Cardiac fibroblast (primary cell): ENCODE data around the gene MYADML2.
"Not testable (repeated sequence)": the region's sequence is repeated elsewhere in the genome, so short reads cannot be mapped to it uniquely, and the experiment has no call there.

Experiments used
- DNase-seq, 2 donors: peaks; one replicate each; pipeline versions ENCODE4 v3.0.0 to v3.0.0-alpha.2; 2010; ENCODE audit warnings: low read depth in 2 of 2
- H3K4me3 ChIP-seq, 2 donors: replicated peaks in 1 of 2; 1 replicate in 1 of 2; 2 replicates in 1 of 2; pipeline ENCODE4 v1.5.1; 2011; ENCODE audit warnings: low read depth in 2 of 2, low read length in 2 of 2, mild to moderate bottlenecking in 2 of 2, moderate library complexity in 1 of 2
- TF ChIP-seq, protein P1 (sequence below): IDR thresholded peaks from one replicate; pipeline ENCODE4 v1.5.1; 2011; ENCODE audit warnings: low read depth, mild to moderate bottlenecking, low read length, inconsistent platforms

The MYADML2 gene

GRCh38 chr17:81920612-81921536, 26.2 kb downstream of the MYADML2 start:
- DNase-seq, result no peak
- TF ChIP-seq, protein P1, sequence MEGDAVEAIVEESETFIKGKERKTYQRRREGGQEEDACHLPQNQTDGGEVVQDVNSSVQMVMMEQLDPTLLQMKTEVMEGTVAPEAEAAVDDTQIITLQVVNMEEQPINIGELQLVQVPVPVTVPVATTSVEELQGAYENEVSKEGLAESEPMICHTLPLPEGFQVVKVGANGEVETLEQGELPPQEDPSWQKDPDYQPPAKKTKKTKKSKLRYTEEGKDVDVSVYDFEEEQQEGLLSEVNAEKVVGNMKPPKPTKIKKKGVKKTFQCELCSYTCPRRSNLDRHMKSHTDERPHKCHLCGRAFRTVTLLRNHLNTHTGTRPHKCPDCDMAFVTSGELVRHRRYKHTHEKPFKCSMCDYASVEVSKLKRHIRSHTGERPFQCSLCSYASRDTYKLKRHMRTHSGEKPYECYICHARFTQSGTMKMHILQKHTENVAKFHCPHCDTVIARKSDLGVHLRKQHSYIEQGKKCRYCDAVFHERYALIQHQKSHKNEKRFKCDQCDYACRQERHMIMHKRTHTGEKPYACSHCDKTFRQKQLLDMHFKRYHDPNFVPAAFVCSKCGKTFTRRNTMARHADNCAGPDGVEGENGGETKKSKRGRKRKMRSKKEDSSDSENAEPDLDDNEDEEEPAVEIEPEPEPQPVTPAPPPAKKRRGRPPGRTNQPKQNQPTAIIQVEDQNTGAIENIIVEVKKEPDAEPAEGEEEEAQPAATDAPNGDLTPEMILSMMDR, result no peak

GRCh38 chr17:81918832-81919545, 28.0 kb downstream of the MYADML2 start:
- TF ChIP-seq, protein P1, result no peak

More at GRCh38 chr17:81920612-81921536, 26.2 kb downstream of the MYADML2 start:
- no peak overlapping the region for H3K4me3 ChIP-seq

GRCh38 chr17:81918333-81918669, 28.7 kb downstream of the MYADML2 start:
- not testable (repeated sequence) for DNase-seq, H3K4me3 ChIP-seq

More at GRCh38 chr17:81918832-81919545, 28.0 kb downstream of the MYADML2 start:
- no peak for DNase-seq
- H3K4me3 ChIP-seq, result no peak overlapping the region

DNA sequence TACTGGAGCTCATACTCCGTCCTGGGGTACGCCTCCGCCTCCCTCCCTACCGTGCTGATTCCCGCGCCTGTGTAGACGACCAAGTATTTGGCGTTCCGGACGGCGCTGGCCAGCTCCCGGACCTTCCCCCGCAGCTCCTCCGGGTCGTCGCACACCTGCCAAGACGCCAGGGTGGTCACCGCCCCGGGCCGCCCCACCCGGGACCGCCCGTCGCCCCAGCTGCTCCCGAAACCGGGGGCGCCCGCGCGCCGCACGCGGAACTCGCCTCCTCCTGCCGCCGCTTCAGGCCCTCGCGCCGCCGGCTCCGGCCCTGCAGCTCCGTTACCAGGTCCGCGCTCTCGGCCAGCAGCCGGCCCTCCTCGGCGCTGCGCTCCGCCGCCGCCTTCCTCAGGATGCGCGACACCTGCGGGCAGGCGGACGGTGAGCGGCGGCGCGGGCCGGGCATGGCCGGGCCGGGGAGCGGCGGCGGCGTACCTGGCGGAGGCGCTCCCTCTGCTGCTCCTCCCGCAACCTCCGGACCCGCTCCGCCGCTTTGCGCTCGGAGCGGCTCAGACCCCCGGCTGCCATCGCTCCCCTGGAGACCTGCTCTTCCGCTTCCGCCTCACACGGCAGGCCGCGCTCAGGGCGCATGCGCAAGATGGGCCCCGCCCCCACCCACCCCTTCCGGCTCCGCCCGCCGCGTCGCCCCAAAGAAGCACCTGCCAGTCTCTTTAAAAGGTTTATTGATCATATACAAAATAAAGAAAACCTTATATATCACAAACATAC, 29.3 kb downstream of the MYADML2 start, which contains the start of gene SIRT7:
Gene SIRT7 (minus strand): TSS at position 612 of the 768 bp plus-strand sequence. CDS start 45 bp downstream, at position 567.
- peak within 1 kb of the TSS; percentile 65 to 69 for H3K4me3 ChIP-seq
- peak; percentile 69 to 76 for DNase-seq
- TF ChIP-seq, protein P1, result no peak

DNA sequence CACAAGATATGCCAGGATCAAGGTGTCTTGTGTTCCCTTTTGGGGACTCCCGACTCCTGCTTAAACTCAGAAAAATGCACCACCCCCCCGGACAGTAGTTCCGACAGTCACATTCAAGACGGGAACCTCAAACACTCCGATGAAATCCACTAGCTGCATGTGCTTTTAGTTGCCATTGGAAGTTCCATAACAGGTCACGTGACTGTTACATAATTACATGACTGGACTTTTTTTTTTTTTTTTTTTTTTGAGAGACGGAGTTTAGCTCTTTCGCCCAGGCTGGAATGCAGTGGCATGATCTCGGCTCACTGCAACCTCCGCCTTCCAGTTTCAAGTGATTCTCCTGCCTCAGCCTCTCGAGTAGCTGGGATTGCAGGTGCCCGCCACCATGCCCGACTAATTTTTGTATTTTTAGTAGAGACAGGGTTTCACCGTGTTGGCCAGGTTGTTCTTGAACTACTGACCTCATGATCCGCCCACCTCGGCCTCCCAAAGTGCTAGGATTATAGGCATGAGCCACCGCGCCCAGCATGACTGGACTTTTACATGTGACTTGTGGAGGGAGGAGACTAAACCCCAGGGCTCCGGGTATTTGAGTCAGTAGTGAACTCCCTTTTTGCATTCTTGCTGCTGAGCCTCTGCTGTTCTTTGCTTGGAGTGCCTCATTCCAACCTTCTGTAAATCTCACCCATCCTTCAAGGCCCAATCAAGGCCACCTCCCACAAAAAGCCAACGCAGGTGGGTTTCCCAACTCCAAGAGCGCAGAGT, 30.6 kb downstream of the MYADML2 start:
- peak overlapping the region in 1 of 2 donors; percentile 69 for H3K4me3 ChIP-seq
- DNase-seq, result peak; percentile 52 to 83

GRCh38 chr17:81915331-81915730, 31.7 kb downstream of the MYADML2 start:
- DNase-seq, result no peak
- no peak overlapping the region for H3K4me3 ChIP-seq
- TF ChIP-seq, protein P1, result no peak

More for the DNA sequence above, 30.6 kb downstream of the MYADML2 start:
- TF ChIP-seq, protein P1, result no peak
